ENCODE data around the gene ACSL3.

The ACSL3 gene

DNA sequence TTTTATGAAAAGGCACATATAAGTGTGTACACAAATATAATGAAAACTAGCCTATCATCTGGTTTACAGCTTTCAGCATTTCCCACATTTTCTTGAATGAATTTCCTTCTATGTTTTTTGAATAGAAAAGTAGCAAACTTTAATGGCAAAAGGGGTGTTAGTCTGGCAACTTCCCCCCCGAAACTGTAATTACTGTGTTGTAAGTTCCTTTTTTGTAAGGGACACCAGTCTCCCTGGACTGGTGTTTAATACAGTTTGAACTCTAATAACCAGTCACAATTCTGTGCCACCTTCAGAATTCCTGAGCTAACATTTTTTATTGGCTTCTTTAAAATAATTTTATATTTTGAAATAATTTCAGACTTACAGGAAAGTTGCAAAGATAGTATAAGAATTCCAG, 94.2 kb downstream of the ACSL3 start:
- no peak for ATAC-seq
- TF ChIP-seq ARNTL (CRISPR knock-in tag; IDR thresholded peaks at IDR 0.05; ENCODE audit: borderline replicate concordance, low read depth) (no peak), TSHZ2 (CRISPR knock-in tag; IDR thresholded peaks at IDR 0.05) (no peak), PPARA (CRISPR knock-in tag; IDR thresholded peaks at IDR 0.05; ENCODE audit: borderline replicate concordance) (no peak), ESRRG (CRISPR knock-in tag; IDR thresholded peaks at IDR 0.05) (no peak)
- TF ChIP-seq, protein P1, sequence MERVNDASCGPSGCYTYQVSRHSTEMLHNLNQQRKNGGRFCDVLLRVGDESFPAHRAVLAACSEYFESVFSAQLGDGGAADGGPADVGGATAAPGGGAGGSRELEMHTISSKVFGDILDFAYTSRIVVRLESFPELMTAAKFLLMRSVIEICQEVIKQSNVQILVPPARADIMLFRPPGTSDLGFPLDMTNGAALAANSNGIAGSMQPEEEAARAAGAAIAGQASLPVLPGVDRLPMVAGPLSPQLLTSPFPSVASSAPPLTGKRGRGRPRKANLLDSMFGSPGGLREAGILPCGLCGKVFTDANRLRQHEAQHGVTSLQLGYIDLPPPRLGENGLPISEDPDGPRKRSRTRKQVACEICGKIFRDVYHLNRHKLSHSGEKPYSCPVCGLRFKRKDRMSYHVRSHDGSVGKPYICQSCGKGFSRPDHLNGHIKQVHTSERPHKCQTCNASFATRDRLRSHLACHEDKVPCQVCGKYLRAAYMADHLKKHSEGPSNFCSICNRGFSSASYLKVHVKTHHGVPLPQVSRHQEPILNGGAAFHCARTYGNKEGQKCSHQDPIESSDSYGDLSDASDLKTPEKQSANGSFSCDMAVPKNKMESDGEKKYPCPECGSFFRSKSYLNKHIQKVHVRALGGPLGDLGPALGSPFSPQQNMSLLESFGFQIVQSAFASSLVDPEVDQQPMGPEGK (CRISPR knock-in tag; IDR thresholded peaks at IDR 0.05; ENCODE audit: borderline replicate concordance): no peak

- peak; percentile 98 for ATAC-seq
- TF ChIP-seq ESRRG (CRISPR knock-in tag; IDR thresholded peaks at IDR 0.05) (no peak), ISL1 (CRISPR knock-in tag; IDR thresholded peaks at IDR 0.05) (0 out of 2 replicates have a peak, but pooled peaks have one; percentile 9)
Measured at GRCh38 chr2:222959358-222959757, 98.5 kb downstream of the ACSL3 start.

GRCh38 chr2:222960126-222960525, 99.3 kb downstream of the ACSL3 start:
- ATAC-seq: peak; percentile 68
- no peak for TF ChIP-seq ZC3H10 (CRISPR knock-in tag; IDR thresholded peaks at IDR 0.05)
- TF ChIP-seq BACH2 (CRISPR knock-in tag; IDR thresholded peaks at IDR 0.05; ENCODE audit: borderline replicate concordance): no peak
- TF ChIP-seq ARNTL (CRISPR knock-in tag; IDR thresholded peaks at IDR 0.05; ENCODE audit: borderline replicate concordance, low read depth): no peak
- no peak for TF ChIP-seq TSHZ2 (CRISPR knock-in tag; IDR thresholded peaks at IDR 0.05)
- TF ChIP-seq ZNF565 (CRISPR knock-in tag; conservative IDR thresholded peaks at IDR 0.05; ENCODE audit: low read depth): no peak
- TF ChIP-seq OSR1 (CRISPR knock-in tag; IDR thresholded peaks at IDR 0.05): no peak
- TF ChIP-seq ZFP30 (CRISPR knock-in tag; IDR thresholded peaks at IDR 0.05): no peak
- no peak for TF ChIP-seq ISL1 (CRISPR knock-in tag; IDR thresholded peaks at IDR 0.05)
- no peak for TF ChIP-seq PPARA (CRISPR knock-in tag; IDR thresholded peaks at IDR 0.05; ENCODE audit: borderline replicate concordance)
- TF ChIP-seq, protein P2, sequence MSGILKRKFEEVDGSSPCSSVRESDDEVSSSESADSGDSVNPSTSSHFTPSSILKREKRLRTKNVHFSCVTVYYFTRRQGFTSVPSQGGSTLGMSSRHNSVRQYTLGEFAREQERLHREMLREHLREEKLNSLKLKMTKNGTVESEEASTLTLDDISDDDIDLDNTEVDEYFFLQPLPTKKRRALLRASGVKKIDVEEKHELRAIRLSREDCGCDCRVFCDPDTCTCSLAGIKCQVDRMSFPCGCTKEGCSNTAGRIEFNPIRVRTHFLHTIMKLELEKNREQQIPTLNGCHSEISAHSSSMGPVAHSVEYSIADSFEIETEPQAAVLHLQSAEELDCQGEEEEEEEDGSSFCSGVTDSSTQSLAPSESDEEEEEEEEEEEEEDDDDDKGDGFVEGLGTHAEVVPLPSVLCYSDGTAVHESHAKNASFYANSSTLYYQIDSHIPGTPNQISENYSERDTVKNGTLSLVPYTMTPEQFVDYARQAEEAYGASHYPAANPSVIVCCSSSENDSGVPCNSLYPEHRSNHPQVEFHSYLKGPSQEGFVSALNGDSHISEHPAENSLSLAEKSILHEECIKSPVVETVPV (CRISPR knock-in tag; IDR thresholded peaks at IDR 0.05): no peak
- TF ChIP-seq ZNF70 (CRISPR knock-in tag; IDR thresholded peaks at IDR 0.05): no peak
- no peak for TF ChIP-seq TOX (CRISPR knock-in tag; IDR thresholded peaks at IDR 0.05; ENCODE audit: borderline replicate concordance)
- TF ChIP-seq ESRRG (CRISPR knock-in tag; IDR thresholded peaks at IDR 0.05): no peak

DNA sequence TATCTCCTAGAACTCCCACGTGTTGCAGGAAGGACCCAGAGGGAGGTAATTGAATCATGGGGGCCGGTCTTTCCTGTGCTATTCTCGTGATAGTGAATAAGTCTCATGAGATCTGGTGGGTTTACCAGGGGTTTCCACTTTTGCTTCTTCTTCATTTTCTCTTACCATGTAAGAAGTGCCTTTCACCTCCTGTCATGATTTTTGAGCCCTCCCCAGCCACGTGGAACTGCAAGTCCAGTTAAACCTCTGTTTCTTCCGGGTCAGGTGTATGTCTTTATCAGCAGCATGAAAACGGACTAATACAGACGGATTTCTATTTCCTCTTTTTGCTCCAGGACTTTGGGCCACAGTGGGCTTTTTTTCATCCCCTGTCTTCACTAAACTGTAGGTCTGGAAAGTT, 102.8 kb downstream of the ACSL3 start:
- no peak for TF ChIP-seq OSR1 (CRISPR knock-in tag; IDR thresholded peaks at IDR 0.05)
- no peak for TF ChIP-seq ZNF70 (CRISPR knock-in tag; IDR thresholded peaks at IDR 0.05)
- TF ChIP-seq RARB (CRISPR knock-in tag; IDR thresholded peaks at IDR 0.05): no peak
- no peak for TF ChIP-seq ESRRG (CRISPR knock-in tag; IDR thresholded peaks at IDR 0.05)
- TF ChIP-seq, protein P1 (CRISPR knock-in tag; IDR thresholded peaks at IDR 0.05; ENCODE audit: borderline replicate concordance): no peak
- TF ChIP-seq CSDC2 (CRISPR knock-in tag; IDR thresholded peaks at IDR 0.05): no peak
- TF ChIP-seq GLIS3 (CRISPR knock-in tag; IDR thresholded peaks at IDR 0.05): no peak
- TF ChIP-seq, protein P2 (CRISPR knock-in tag; IDR thresholded peaks at IDR 0.05): no peak
- TF ChIP-seq SNAI2 (CRISPR knock-in tag; IDR thresholded peaks at IDR 0.05): no peak
- no peak for TF ChIP-seq ZNF8 (CRISPR knock-in tag; IDR thresholded peaks at IDR 0.05)
- TF ChIP-seq PPARA (CRISPR knock-in tag; IDR thresholded peaks at IDR 0.05; ENCODE audit: borderline replicate concordance): no peak
- TF ChIP-seq TCF4 (CRISPR knock-in tag; IDR thresholded peaks at IDR 0.05; ENCODE audit: borderline replicate concordance): no peak
- ATAC-seq: no peak

Measured in SK-N-SH treated with all-trans-retinoic acid at 6 μM for 48 hours (cell line).